Large intestine (tissue), 3 donors: ENCODE data around the gene ERCC1. TPM values are rescaled to one million over a fixed set of nuclear protein-coding genes. Genes with fewer than 3 reads are reported as not detected.

Experiments
- DNase-seq, 2 donors: peaks; one replicate each; pipeline versions ENCODE4 v3.0.0 to v3.0.0-alpha.2; 2013
- H3K27ac ChIP-seq: one replicate; pipeline ENCODE4 v1.5.1; 2013; ENCODE audit warnings: low read length
- H3K27me3 ChIP-seq: 2 replicates; pipeline ENCODE4 v1.6.1; 2013; ENCODE audit warnings: low read length; ENCODE audit not compliant: control insufficient read depth, insufficient read depth
- H3K36me3 ChIP-seq: 2 replicates; pipeline ENCODE4 v1.6.1; 2013; ENCODE audit warnings: low read length; ENCODE audit not compliant: control insufficient read depth, insufficient read depth
- H3K4me1 ChIP-seq: one replicate; pipeline ENCODE4 v1.6.1; 2013; ENCODE audit warnings: low read length; ENCODE audit not compliant: control insufficient read depth, insufficient read depth
- H3K4me3 ChIP-seq: one replicate; pipeline ENCODE4 v1.5.1; 2013; ENCODE audit warnings: low read length
- H3K9me3 ChIP-seq: one replicate; pipeline ENCODE4 v1.6.1; 2013; ENCODE audit warnings: mild to moderate bottlenecking, low read depth, low read length, moderate library complexity; ENCODE audit not compliant: control insufficient read depth
- WGBS: methylation state at CpG from one replicate; pipeline ENCODE4 v1.1.5; 2013; ENCODE audit warnings: low lambda C conversion rate; ENCODE audit not compliant: insufficient coverage; 5-methylcytosine and 5-hydroxymethylcytosine counted together
- polyA plus RNA-seq: library from polyadenylated mRNA; unstranded; fragments of 120-200 nt; gene quantifications from one replicate; pipeline ENCODE4 v1.2.1, GENCODE V29; 2013

The ERCC1 gene
- polyA plus RNA-seq, 1 donor, result 66.3 TPM

DNA sequence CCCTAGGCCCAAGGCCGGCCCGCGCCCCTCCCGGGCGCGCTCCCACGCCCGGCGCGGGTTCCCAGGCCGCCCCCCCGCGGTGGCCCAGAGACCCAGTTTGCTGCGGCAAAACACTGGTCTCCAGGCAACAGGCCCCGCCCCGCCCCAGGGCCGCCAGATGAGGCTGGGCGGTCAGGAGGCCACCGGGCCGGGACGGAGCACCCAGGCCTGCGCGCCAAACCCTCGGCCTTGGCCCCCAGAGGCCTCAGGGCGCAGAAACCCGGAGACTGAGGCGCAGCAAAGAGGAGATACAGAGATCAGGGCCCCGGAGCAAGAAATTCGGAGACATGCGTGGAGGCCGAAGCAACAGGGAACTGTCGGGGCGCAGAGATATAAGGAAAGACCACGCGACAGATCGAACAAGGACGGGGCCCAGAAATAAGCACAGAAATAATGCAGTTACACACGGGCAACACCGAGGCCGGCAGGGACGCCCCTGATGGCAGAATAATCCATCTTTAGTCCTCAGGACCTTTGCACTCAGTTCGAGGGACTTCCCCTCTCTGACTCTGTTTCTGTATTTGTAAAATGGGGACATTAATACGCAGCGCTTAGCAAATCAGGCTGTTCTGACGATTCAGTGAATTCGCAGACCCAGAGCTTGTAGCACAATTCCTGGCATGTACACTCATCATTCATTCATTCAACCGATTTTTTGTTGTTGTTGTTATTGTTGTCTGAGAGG, 20.8 kb upstream of the ERCC1 start:
- peak overlapping the region; percentile 51 for H3K4me3 ChIP-seq

DNA sequence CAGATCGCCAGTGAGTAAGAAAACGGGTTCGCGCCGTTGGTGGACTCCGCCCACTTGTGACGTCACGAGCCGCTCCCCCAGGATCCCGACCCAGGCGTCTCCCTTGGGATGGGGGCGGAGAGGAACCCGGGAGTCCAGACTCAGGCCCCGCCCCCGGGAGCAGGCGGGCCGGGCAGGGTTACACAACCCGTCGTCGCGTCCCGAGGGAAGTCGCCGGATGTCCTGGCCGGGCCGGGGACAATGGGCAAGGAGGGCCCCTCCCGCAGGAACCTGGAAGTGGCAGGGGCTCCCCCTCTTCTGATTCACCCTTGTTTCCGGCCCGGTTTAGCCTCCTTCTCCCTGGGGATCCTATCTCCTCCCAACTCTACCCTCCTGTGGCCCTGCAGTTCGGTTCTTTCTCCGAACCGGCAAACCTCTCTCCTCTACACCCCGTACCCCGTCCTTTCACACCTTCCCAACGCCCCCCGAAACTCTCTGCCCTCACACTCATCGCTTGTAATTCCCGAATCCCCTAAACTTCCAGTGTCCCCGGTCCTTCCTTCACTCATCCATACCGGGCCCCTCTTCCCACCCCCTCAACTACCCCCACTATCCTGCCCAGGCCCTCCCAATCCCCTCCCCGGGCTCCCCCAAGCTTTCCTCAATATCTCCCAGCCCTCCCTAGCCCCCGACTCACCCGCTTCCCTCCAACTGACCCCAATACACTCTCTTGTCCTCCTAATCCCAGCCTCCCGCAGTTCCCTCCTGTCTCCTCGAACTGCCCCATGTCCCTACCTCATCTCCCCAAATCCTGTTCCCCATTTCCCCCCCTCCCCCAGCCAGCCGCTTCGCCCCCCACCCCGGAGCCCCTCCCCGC, 20.0 kb upstream of the ERCC1 start:
- Histone ChIP-seq H3K36me3 (no peaks in the 10 kb centered on the region), H3K9me3 (no peaks in the 10 kb centered on the region), H3K27me3 (no peaks in the 10 kb centered on the region), H3K4me3 (peak overlapping the region; percentile 64), H3K4me1 (peaks cover 41% of the 10 kb centered on the region), H3K27ac (peak overlapping the region; percentile 93)
- no CpG with 5 or more reads among the region's 49 CpGs for WGBS
- DNase-seq, result peak; percentile 96 to 97

More for the DNA sequence above, 20.8 kb upstream of the ERCC1 start:
- peak; percentile 89 to 93 for DNase-seq
- no peaks in the 10 kb centered on the region for H3K27me3 ChIP-seq
- peaks cover 47% of the 10 kb centered on the region for H3K4me1 ChIP-seq
- no CpG with 5 or more reads among the region's 47 CpGs for WGBS
- H3K9me3 ChIP-seq, result no peaks in the 10 kb centered on the region
- H3K36me3 ChIP-seq, result no peaks in the 10 kb centered on the region
- H3K27ac ChIP-seq, result peak overlapping the region; percentile 91

DNA sequence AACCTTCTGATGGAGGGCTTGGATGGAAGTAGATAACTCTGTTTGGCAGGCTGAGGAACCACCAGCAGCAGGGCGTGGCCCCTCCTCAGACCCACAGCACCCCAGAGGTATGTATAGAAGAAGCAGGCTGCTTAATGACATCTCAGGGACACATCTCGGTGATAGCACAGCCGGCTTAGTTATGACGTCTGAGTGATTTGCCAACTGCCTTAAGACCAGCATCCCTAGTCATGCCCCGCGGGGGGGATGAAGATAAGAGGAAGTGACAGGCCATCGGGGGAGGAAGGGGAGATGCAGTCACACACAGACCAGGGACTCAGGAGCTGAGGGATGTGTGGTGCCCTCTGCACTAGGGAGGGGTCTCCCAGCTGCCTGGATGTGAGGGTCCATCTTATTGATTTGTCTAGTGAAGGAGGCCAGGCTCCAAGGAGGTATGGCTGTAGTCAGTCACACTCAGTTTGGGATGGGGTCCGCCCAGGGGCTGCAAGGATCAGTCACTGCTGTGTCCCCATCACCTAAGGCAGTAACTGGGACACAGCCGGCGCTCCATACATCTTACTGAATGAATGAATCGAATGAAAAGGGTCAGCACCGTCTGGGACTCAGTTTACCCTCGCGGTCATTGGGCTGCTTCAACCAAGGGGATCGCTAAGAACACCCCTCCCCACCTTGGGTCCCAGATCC, 19.2 kb upstream of the ERCC1 start:
- no CpG with 5 or more reads among the region's 15 CpGs for WGBS
- peak; percentile 72 to 74 for DNase-seq
- no peaks in the 10 kb centered on the region for H3K27me3 ChIP-seq
- H3K4me1 ChIP-seq, result peaks cover 34% of the 10 kb centered on the region
- peak overlapping the region; percentile 64 for H3K4me3 ChIP-seq
- no peaks in the 10 kb centered on the region for H3K36me3 ChIP-seq
- peak overlapping the region; percentile 51 for H3K27ac ChIP-seq
- no peaks in the 10 kb centered on the region for H3K9me3 ChIP-seq

DNA sequence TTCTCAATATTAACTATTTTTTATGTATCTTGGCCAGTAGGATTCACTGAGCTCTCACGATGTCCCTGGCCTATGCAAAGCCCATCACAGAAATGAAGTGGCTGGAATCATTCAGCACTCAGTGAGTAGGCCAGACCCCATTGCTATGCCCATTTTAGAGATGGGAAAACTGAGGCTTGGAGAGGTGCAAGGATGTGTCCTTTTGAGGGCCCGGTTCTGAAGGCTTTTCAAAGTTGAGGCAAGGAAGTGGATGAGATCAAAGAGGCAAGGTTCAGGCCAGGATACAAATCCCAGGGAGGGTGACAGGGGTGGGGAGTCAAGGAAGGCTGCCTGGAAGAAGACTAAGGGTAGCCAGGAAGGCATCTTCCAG, 18.7 kb upstream of the ERCC1 start:
- Histone ChIP-seq H3K27me3 (no peaks in the 10 kb centered on the region), H3K4me3 (no peak overlapping the region), H3K27ac (no peak overlapping the region), H3K36me3 (no peaks in the 10 kb centered on the region), H3K9me3 (no peaks in the 10 kb centered on the region), H3K4me1 (peaks cover 28% of the 10 kb centered on the region)
- no CpG with 5 or more reads among the region's 2 CpGs for WGBS
- DNase-seq, result no peak

DNA sequence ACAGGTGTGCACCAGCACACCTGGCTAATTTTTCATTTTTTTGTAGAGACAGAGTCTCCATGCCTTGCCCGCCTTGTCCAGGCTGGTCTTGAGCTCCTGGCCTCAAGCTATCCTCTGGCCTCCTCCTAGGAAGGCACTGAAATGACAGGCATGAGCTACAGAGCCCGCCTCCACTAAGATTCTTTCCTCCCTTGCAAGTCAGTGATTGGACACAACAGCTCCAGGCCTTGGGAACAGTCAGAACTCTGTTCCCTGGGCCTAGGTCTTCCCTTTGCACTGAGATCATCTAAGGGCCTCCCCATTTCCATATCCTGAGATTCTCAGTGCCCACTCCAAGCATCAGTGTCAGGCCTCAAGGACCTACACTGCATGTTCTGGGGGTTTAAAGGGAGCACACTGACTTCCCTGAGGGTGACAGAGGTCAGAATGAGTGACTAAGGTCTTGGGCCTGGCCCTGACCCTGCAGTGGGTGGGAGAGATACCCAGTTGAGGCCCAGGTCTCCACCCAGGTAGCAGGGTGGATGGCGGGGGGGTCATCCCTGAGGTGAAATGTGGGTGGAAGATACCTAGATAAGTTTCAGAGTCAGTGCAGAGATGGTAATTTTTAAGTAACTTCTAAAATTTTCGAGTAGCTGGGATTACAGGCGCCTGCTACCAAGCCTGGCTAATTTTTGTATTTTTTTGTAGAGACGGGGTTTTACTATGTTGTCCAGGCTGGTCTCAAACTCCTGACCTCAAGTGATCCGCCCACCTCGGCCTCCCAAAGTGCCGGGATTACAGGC, 17.3 kb upstream of the ERCC1 start:
- Histone ChIP-seq H3K36me3 (no peaks in the 10 kb centered on the region), H3K27ac (no peak overlapping the region), H3K9me3 (no peaks in the 10 kb centered on the region), H3K27me3 (no peaks in the 10 kb centered on the region), H3K4me1 (peaks cover 17% of the 10 kb centered on the region), H3K4me3 (no peak overlapping the region)
- WGBS, result no CpG with 5 or more reads among the region's 9 CpGs
- DNase-seq, result no peak

DNA sequence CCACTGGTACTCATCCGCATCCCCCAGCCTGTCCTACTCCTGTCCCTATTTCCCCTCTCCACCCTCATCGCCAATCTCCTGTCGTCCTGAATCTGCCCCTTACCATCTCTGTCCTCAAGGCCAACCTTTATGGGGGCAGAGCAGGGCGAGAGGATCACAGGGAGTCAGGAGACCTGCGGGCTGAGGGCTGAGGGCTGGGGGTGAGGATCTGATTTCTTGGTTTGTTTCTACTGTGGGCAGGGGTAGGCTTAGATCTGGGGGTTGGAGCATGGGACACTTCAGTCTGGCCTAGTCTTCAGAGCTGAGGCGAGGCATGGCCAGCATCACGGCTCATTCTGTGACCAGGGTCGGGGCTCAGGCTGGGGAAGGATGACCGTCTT, 16.5 kb upstream of the ERCC1 start:
- no peaks in the 10 kb centered on the region for H3K9me3 ChIP-seq
- DNase-seq, result no peak
- WGBS, result no CpG with 5 or more reads among the region's 9 CpGs
- H3K27me3 ChIP-seq, result no peaks in the 10 kb centered on the region
- no peaks in the 10 kb centered on the region for H3K36me3 ChIP-seq
- peak overlapping the region; percentile 44 for H3K4me3 ChIP-seq
- peak overlapping the region; percentile 17 for H3K27ac ChIP-seq
- peaks cover 16% of the 10 kb centered on the region for H3K4me1 ChIP-seq

DNA sequence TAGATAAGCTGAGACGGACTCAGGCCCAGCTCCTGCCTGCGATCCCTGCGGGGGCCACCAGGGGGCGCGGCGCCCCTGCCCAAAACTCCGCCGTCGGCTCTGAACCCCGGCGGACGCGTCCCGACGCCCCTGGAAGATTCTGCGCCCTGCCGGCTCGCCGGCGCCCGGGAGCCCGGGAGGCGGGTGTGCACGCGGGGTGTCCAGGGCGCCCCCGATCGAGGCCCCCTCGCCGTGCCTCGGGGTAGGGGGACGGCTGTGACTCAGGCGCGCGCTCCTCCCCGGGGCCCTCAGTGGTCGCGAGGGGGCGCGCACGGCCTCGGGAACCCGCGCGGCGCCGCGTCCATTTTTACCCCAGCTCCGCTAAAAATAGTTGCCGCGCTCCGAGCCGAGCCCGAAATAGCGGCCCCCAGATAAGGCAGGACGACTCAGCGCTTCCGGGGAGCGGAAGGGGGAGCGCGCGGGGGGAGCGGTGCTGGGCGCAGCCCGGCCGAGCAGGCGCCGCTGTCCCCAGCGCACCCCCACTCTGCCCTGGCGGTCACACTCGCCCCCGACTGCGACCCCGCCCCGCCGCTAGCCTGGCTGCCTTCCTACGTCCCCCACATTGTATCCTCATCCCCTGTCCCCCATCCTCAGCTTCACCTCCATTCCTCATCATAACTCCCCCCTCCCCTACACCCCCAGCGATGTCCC, 16.0 kb upstream of the ERCC1 start:
- Histone ChIP-seq H3K27ac (peak overlapping the region; percentile 37), H3K27me3 (no peaks in the 10 kb centered on the region), H3K9me3 (no peaks in the 10 kb centered on the region), H3K4me3 (peak overlapping the region; percentile 44), H3K4me1 (peaks cover 14% of the 10 kb centered on the region), H3K36me3 (no peaks in the 10 kb centered on the region)
- peak; percentile 66 to 79 for DNase-seq
- WGBS, result no CpG with 5 or more reads among the region's 78 CpGs

DNA sequence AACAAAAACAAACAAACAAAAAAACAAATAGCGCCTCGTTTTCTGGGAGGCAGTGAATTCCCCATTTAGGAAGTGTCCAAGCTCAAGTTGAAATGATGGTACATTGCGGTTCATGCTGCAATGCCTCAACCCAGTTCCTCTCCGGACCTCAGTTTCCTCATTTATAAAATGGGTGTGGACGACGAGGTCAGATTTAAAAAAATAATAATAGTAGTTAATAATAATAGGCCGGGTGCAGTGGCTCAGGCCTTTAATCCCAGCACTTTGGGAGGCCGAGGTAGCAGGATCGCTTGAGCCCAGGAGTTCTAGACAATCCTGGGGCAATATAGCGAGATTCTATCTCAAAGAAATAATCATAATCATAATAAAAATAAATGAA, 15.5 kb upstream of the ERCC1 start:
- H3K9me3 ChIP-seq, result no peaks in the 10 kb centered on the region

DNA sequence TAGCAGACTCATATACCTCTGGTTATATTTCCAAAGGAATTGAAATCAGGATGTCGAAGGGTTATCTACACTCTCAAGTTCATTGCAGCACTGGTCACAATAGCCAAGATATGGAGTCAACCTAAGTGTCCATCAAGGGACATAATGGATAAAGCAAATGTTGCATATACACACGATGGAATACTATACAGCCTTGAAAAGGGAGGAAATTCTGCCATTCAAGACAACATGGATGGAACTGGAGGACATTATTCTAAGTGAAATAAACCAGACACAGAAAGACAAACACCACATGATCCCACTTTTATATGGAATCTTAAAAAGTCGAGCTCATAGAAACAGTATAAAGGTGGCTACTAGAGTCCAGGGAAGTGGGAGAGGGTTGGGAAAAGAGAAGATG, 13.6 kb upstream of the ERCC1 start:
- Histone ChIP-seq H3K4me3 (no peak overlapping the region), H3K9me3 (no peaks in the 10 kb centered on the region), H3K27me3 (no peaks in the 10 kb centered on the region), H3K27ac (no peak overlapping the region), H3K36me3 (no peaks in the 10 kb centered on the region), H3K4me1 (peaks cover 3% of the 10 kb centered on the region)
- DNase-seq, result no peak
- WGBS, result 100% methylated on average over 1 of the region's 3 CpGs

More for the DNA sequence above, 15.5 kb upstream of the ERCC1 start:
- H3K27ac ChIP-seq, result no peak overlapping the region
- H3K4me3 ChIP-seq, result peak overlapping the region; percentile 44
- WGBS, result no CpG with 5 or more reads among the region's 10 CpGs
- H3K36me3 ChIP-seq, result no peaks in the 10 kb centered on the region
- no peaks in the 10 kb centered on the region for H3K27me3 ChIP-seq
- no peak for DNase-seq
- peaks cover 9% of the 10 kb centered on the region for H3K4me1 ChIP-seq
